Liver (tissue), 9 donors: Measurements from ENCODE around the gene PALD1. TPM values are rescaled to one million over a fixed set of nuclear protein-coding genes. Genes with fewer than 3 reads are reported as not detected.

ENCODE experiments used
- DNase-seq: peaks from one replicate; pipeline ENCODE4 v3.0.0-alpha.2; 2017; ENCODE audit warnings: low spot score
- H3K27ac ChIP-seq, 2 donors: one replicate each; pipeline ENCODE4 v1.7.0; 2013; ENCODE audit warnings: inconsistent platforms in 2 of 2, low read length in 2 of 2, control low read depth in 1 of 2, low read depth in 1 of 2, mild to moderate bottlenecking in 1 of 2
- H3K27me3 ChIP-seq, 4 donors: one replicate each; pipeline versions ENCODE4 v1.6.1 to v1.7.0; 2013; ENCODE audit warnings: low read length in 3 of 4, inconsistent platforms in 1 of 4, mild to moderate bottlenecking in 1 of 4, moderate library complexity in 1 of 4; ENCODE audit not compliant: control insufficient read depth in 4 of 4, insufficient read depth in 4 of 4
- H3K36me3 ChIP-seq, 4 donors: one replicate each; pipeline versions ENCODE4 v1.6.1 to v1.7.0; 2013; ENCODE audit warnings: low read length in 3 of 4, mild to moderate bottlenecking in 3 of 4, low read depth in 1 of 4, moderate library complexity in 1 of 4; ENCODE audit not compliant: control insufficient read depth in 4 of 4, insufficient read depth in 3 of 4
- H3K4me1 ChIP-seq, 4 donors: one replicate each; pipeline versions ENCODE4 v1.6.1 to v1.7.0; 2013; ENCODE audit warnings: low read length in 3 of 4, mild to moderate bottlenecking in 3 of 4, moderate library complexity in 1 of 4; ENCODE audit not compliant: control insufficient read depth in 4 of 4, insufficient read depth in 4 of 4
- H3K4me3 ChIP-seq, 3 donors: one replicate each; pipeline versions ENCODE4 v1.6.1 to v1.7.0; 2013; ENCODE audit warnings: low read length in 3 of 3, control low read depth in 1 of 3, low read depth in 1 of 3, mild to moderate bottlenecking in 1 of 3
- H3K9ac ChIP-seq, 2 donors: one replicate each; pipeline ENCODE4 v1.7.0; 2013; ENCODE audit warnings: low read length in 2 of 2, mild to moderate bottlenecking in 2 of 2, moderate library complexity in 2 of 2, control low read depth in 1 of 2, low read depth in 1 of 2
- H3K9me3 ChIP-seq, 4 donors: one replicate each; pipeline versions ENCODE4 v1.6.1 to v1.7.0; 2013; ENCODE audit warnings: low read length in 3 of 4; ENCODE audit not compliant: control insufficient read depth in 4 of 4
- ATF3 ChIP-seq: IDR thresholded peaks from 2 replicates; pipeline ENCODE4 v1.6.1; 2016; ENCODE audit warnings: antibody characterized with exemption
- CTCF ChIP-seq: fragments of 150-350 bp; IDR thresholded peaks from 2 replicates; pipeline ENCODE4 v1.5.1; 2017; ENCODE audit warnings: improper control_type of control experiment, low read depth, low read length; ENCODE audit not compliant: missing input control
- EGR1 ChIP-seq, 2 donors: IDR thresholded peaks; 2 replicates each; pipeline ENCODE4 v1.6.1; 2016 to 2018; ENCODE audit warnings: antibody characterized with exemption in 2 of 2, low read depth in 2 of 2
- FOXA1 ChIP-seq: IDR thresholded peaks from 2 replicates; pipeline ENCODE4 v1.6.1; 2016; ENCODE audit warnings: antibody characterized with exemption
- FOXA2 ChIP-seq: IDR thresholded peaks from 2 replicates; pipeline ENCODE4 v1.6.1; 2016; ENCODE audit warnings: antibody characterized with exemption
- GABPA ChIP-seq, 2 donors: IDR thresholded peaks in 1 of 2; conservative IDR thresholded peaks in 1 of 2; 2 replicates each; pipeline ENCODE4 v1.6.1; 2016; ENCODE audit warnings: antibody characterized with exemption in 2 of 2, mild to moderate bottlenecking in 1 of 2, moderate library complexity in 1 of 2
- HNF4A ChIP-seq, 2 donors: conservative IDR thresholded peaks; 2 replicates each; pipeline ENCODE4 v1.6.1; 2016; ENCODE audit warnings: antibody characterized with exemption in 2 of 2, mild to moderate bottlenecking in 2 of 2
- HNF4G ChIP-seq: IDR thresholded peaks from 2 replicates; pipeline ENCODE4 v1.6.1; 2016; ENCODE audit warnings: antibody characterized with exemption
- JUND ChIP-seq, 2 donors: IDR thresholded peaks; 2 replicates each; pipeline ENCODE4 v1.6.1; 2016; ENCODE audit warnings: antibody characterized with exemption in 2 of 2
- MAX ChIP-seq: IDR thresholded peaks from 2 replicates; pipeline ENCODE4 v1.6.1; 2016; ENCODE audit warnings: antibody characterized with exemption
- NR2F2 ChIP-seq: IDR thresholded peaks from 2 replicates; pipeline ENCODE4 v1.6.1; 2016; ENCODE audit warnings: antibody characterized with exemption
- RAD21 ChIP-seq, 2 donors: IDR thresholded peaks; 2 replicates each; pipeline ENCODE4 v1.6.1; 2016; ENCODE audit warnings: antibody characterized with exemption in 2 of 2, mild to moderate bottlenecking in 2 of 2
- REST ChIP-seq: IDR thresholded peaks from 2 replicates; pipeline ENCODE4 v1.6.1; 2016; ENCODE audit warnings: antibody characterized with exemption, mild to moderate bottlenecking
- RXRA ChIP-seq, 2 donors: IDR thresholded peaks; 2 replicates each; pipeline ENCODE4 v1.6.1; 2017 to 2018; ENCODE audit warnings: antibody characterized with exemption in 2 of 2, mild to moderate bottlenecking in 1 of 2
- SP1 ChIP-seq: IDR thresholded peaks from 2 replicates; pipeline ENCODE4 v1.6.1; 2018; ENCODE audit warnings: antibody characterized with exemption, mild to moderate bottlenecking
- TAF1 ChIP-seq: conservative IDR thresholded peaks from 2 replicates; pipeline ENCODE4 v1.6.1; 2016; ENCODE audit warnings: antibody characterized with exemption, mild to moderate bottlenecking
- YY1 ChIP-seq: IDR thresholded peaks from 2 replicates; pipeline ENCODE4 v1.6.1; 2016; ENCODE audit warnings: antibody characterized with exemption, mild to moderate bottlenecking
- ZBTB33 ChIP-seq: IDR thresholded peaks from 2 replicates; pipeline ENCODE4 v1.6.1; 2016; ENCODE audit warnings: antibody characterized with exemption
- WGBS: extraction: QIAGEN DNeasy Blood & Tissue Kit; methylation state at CpG from one replicate; pipeline ENCODE4 v1.1.7; 2013; 5-methylcytosine and 5-hydroxymethylcytosine counted together
- polyA plus RNA-seq, 2 donors: library from polyadenylated mRNA; stranded (reverse) in 1 of 2; unstranded in 1 of 2; fragments of 200-250 nt in 1 of 2; fragments of >200 nt in 1 of 2; fragmentation: Nextera tagmentation in 1 of 2; extraction: Ambion mirVana in 1 of 2; gene quantifications; one replicate each; pipeline versions ENCODE4 v1.2.1 to v1.2.3, GENCODE V29; 2013 to 2015
- total RNA-seq, 2 donors: library from RNA; depleted of rRNA; stranded (reverse); fragments of >200 nt; gene quantifications; one replicate each; pipeline ENCODE4 v1.2.3, GENCODE V29; 2014
- donor health status: healthy.
- donor health status: healthy.
- donor health status: healthy.
- donor health status: healthy.
- donor health status: healthy.

PALD1 gene
- total and polyA plus RNA-seq, 4 donors: 0.72 to 4.2 (median 1.4) TPM

- TF ChIP-seq RXRA (IDR thresholded peaks at IDR 0.05) (no peak), SP1 (no peak), HNF4G (no peak), ZBTB33 (no peak), MAX (no peak), NR2F2 (no peak), HNF4A (conservative IDR thresholded peaks at IDR 0.05) (no peak), FOXA1 (no peak), FOXA2 (no peak)
- Histone ChIP-seq H3K36me3 (no peaks in the 10 kb centered on the region), H3K27ac (no peak overlapping the region), H3K27me3 (no peaks in the 10 kb centered on the region), H3K4me3 (no peak overlapping the region), H3K9ac (no peak overlapping the region), H3K9me3 (no peaks in the 10 kb centered on the region), H3K4me1 (peaks cover 0 to 7% (median 3%) of the 10 kb centered on the region in 4 donors)
- DNase-seq: no peak
- WGBS: 86% methylated on average over 12 of the region's 12 CpGs
These were observed 66.1 kb downstream of the PALD1 start for GRCh38 chr10:70544431-70545340.

- Histone ChIP-seq H3K4me3 (no peak overlapping the region), H3K36me3 (no peaks in the 10 kb centered on the region), H3K9ac (no peak overlapping the region), H3K4me1 (peaks cover 0 to 7% (median 3%) of the 10 kb centered on the region in 4 donors), H3K27ac (no peak overlapping the region), H3K9me3 (no peaks in the 10 kb centered on the region), H3K27me3 (no peaks in the 10 kb centered on the region)
- WGBS: 36% methylated on average over 3 of the region's 3 CpGs
- no peak for DNase-seq
- TF ChIP-seq REST: no peak
- no peak for TF ChIP-seq JUND (IDR thresholded peaks at IDR 0.05)
- no peak for TF ChIP-seq RXRA (IDR thresholded peaks at IDR 0.05)
- no peak for TF ChIP-seq ZBTB33
- no peak for TF ChIP-seq SP1
- TF ChIP-seq EGR1 (IDR thresholded peaks at IDR 0.05; ENCODE audit: low read depth in 2 of 2): no peak
- no peak for TF ChIP-seq FOXA2
- TF ChIP-seq FOXA1: no peak
- no peak for TF ChIP-seq CTCF
- TF ChIP-seq YY1: no peak
- TF ChIP-seq GABPA (IDR thresholded peaks at IDR 0.05 in 1 of 2, conservative IDR thresholded peaks at IDR 0.05 in 1 of 2): no peak
- no peak for TF ChIP-seq HNF4A (conservative IDR thresholded peaks at IDR 0.05)
- no peak for TF ChIP-seq MAX
- no peak for TF ChIP-seq ATF3
- no peak for TF ChIP-seq NR2F2
- TF ChIP-seq TAF1: no peak
- no peak for TF ChIP-seq RAD21 (IDR thresholded peaks at IDR 0.05)
- no peak for TF ChIP-seq HNF4G
These were observed 68.0 kb downstream of the PALD1 start for GRCh38 chr10:70546584-70546983.
